Thyroid gland (tissue), 4 donors: ENCODE measurements around the gene GCN1.

ENCODE experiments used
- POLR2A ChIP-seq, 2 donors: fragments of 450-650 bp; IDR thresholded peaks; one replicate each; pipeline ENCODE4 v1.6.1; 2017; ENCODE audit warnings: antibody characterized with exemption in 2 of 2, mild to moderate bottlenecking in 2 of 2, moderate library complexity in 1 of 2
- TF ChIP-seq, protein P1 (sequence below), 6 experiments: fragments of 200-600 bp in 3 of 6; fragments of 450-650 bp in 3 of 6; sonication (generic) in 3 of 6; IDR thresholded peaks; one replicate each; pipeline ENCODE4 v1.5.1; 2016 to 2019; ENCODE audit warnings: antibody characterized with exemption in 6 of 6, mild to moderate bottlenecking in 2 of 6, inconsistent platforms in 1 of 6, moderate library complexity in 1 of 6

DNA sequence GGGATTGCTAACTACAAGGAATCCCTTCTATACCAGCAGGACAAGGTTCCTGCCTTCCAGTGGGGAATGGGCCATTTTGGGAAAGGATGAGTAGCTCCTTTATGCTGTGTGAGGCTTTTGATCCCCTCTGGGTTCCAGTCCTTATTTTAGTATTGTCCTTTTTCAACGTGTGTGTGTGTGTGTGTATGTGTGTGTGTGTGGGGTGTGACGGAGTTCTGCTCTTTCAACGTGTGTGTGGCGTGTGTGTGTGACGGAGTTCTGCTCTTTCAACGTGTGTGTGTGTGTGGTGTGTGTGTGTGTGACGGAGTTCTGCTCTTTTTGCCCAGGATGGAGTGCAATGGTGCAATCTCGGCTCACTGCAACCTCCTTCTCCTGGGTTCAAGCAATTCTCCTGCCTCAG, 105.4 kb downstream of the GCN1 start:
- TF ChIP-seq, protein P1, sequence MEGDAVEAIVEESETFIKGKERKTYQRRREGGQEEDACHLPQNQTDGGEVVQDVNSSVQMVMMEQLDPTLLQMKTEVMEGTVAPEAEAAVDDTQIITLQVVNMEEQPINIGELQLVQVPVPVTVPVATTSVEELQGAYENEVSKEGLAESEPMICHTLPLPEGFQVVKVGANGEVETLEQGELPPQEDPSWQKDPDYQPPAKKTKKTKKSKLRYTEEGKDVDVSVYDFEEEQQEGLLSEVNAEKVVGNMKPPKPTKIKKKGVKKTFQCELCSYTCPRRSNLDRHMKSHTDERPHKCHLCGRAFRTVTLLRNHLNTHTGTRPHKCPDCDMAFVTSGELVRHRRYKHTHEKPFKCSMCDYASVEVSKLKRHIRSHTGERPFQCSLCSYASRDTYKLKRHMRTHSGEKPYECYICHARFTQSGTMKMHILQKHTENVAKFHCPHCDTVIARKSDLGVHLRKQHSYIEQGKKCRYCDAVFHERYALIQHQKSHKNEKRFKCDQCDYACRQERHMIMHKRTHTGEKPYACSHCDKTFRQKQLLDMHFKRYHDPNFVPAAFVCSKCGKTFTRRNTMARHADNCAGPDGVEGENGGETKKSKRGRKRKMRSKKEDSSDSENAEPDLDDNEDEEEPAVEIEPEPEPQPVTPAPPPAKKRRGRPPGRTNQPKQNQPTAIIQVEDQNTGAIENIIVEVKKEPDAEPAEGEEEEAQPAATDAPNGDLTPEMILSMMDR (IDR thresholded peaks at IDR 0.05): no peak
- no peak for TF ChIP-seq POLR2A (IDR thresholded peaks at IDR 0.05)
